Left cardiac atrium (tissue), 4 donors: Measurements from ENCODE around the gene SNRPD1. TPM values are rescaled to one million over a fixed set of nuclear protein-coding genes. Genes with fewer than 3 reads are reported as not detected.
"Not testable (repeated sequence)": the region's sequence is repeated elsewhere in the genome, so short reads cannot be mapped to it uniquely, and the experiment has no call there.

Experiments
- ATAC-seq, 2 donors: fragments of 200-7000 bp; cut with Tn5 transposase; one replicate each; pipeline ENCODE4 v1.9.1; 2020; ENCODE audit warnings: mild to moderate bottlenecking in 2 of 2, moderate library complexity in 2 of 2
- DNase-seq: peaks from one replicate; pipeline ENCODE4 v3.0.0-alpha.2; 2020
- intact Hi-C, 2 donors: fragments of 100-400 bp; cut with DNase I; formaldehyde crosslinking; loops; one replicate each; pipeline versions ENCODE4 v1.14.1 to v1.15.1; 2022 to 2023
- long read RNA-seq: library from polyadenylated mRNA; unstranded; transcript quantifications from one replicate; pipeline ENCODE4 v2.0.0, GENCODE V29; 2021
- total RNA-seq, 2 donors: library from RNA; stranded (reverse); fragmentation: NEBNext Ultra II Directional; extraction: Animal tissue kit (Norgen Biotek cat#: 25700); gene quantifications; one replicate each; pipeline ENCODE4 v1.2.1, GENCODE V29; 2021
- donor health status: DM: no; HTN: yes; CAD: no.
- donor health status: DM: no; HTN: yes; CAD: no; lungs with severe emphysema.
- donor health status: DM: yes; HTN: yes; CAD: no.
- donor health status: Dilated cardiomyopathy.

Gene SNRPD1
- total RNA-seq = 10 to 100 TPM; 21.2 to 36.9 TPM
- long read RNA-seq, full-length matches to known transcripts = 12 of 13 reads
- long read RNA-seq, partial matches to known transcripts = 0 of 13 reads
- long read RNA-seq, other reads (novel, unspliced or antisense) = 1 of 13 reads

GRCh38 chr18:21612125-21613039 is at the start of gene SNRPD1:
Gene SNRPD1, plus strand, starts transcription at chr18:21612314. Its CDS starts 116 bp downstream, at chr18:21612430.
- ATAC-seq (peak; percentile 99 to 100), DNase-seq (peak; percentile 93)
- intact Hi-C loops = no loop called here

GRCh38 chr18:21571772-21572171 is 40.3 kb upstream of the SNRPD1 start:
- intact Hi-C loops = no loop called here

GRCh38 chr18:21575656-21576055 is 36.5 kb upstream of the SNRPD1 start:
- DNase-seq (no peak), ATAC-seq (no peak)
- intact Hi-C loops = no loop called here

More at GRCh38 chr18:21571772-21572171, 40.3 kb upstream of the SNRPD1 start:
- DNase-seq = no peak
- ATAC-seq = no peak

- no peak for DNase-seq
- intact Hi-C loops = no loop called here
- no peak for ATAC-seq
Observed at GRCh38 chr18:21584391-21584790, 27.7 kb upstream of the SNRPD1 start.

GRCh38 chr18:21592361-21592760 is 19.8 kb upstream of the SNRPD1 start:
- intact Hi-C loops, ATAC-seq, DNase-seq: not testable (repeated sequence)

- ATAC-seq = no peak
- intact Hi-C loops = no loop called here
- no peak for DNase-seq
Observed at GRCh38 chr18:21593540-21594257, 18.4 kb upstream of the SNRPD1 start.

GRCh38 chr18:21597620-21598019 is 14.5 kb upstream of the SNRPD1 start:
- ATAC-seq = no peak
- no peak for DNase-seq
- intact Hi-C loops = no loop called here

GRCh38 chr18:21598726-21599584 is 13.2 kb upstream of the SNRPD1 start:
- ATAC-seq (no peak), DNase-seq (no peak)
- intact Hi-C loops = no loop called here

GRCh38 chr18:21599585-21600525 is 12.3 kb upstream of the SNRPD1 start:
- intact Hi-C loops = loop anchor here in 1 of 2 donors (10.0 kb wide), 1 partner anchor 105 kb away; the partner anchor contains the start of gene ABHD3
- ATAC-seq = peak; percentile 69 to 76
- DNase-seq = peak; percentile 65

GRCh38 chr18:21600526-21601410 is 11.3 kb upstream of the SNRPD1 start, which contains the start of gene ESCO1:
Gene ESCO1, minus strand, starts transcription at chr18:21600704. Its CDS starts 25,861 bp downstream, at chr18:21574843.
- intact Hi-C loops = loop anchor here in 1 of 2 donors (10.0 kb wide), 1 partner anchor 104 kb away; the partner anchor contains the start of gene ABHD3
- DNase-seq (peak; percentile 97), ATAC-seq (peak; percentile 94 to 96)

GRCh38 chr18:21602299-21602587 is 9.9 kb upstream of the SNRPD1 start:
- no peak for ATAC-seq
- intact Hi-C loops = loop anchor here in 1 of 2 donors (10.0 kb wide), 1 partner anchor 103 kb away; the partner anchor contains the start of gene ABHD3
- no peak for DNase-seq

- ATAC-seq (no peak), DNase-seq (no peak)
- intact Hi-C loops = loop anchor here in 1 of 2 donors (10.0 kb wide), 1 partner anchor 100 kb away; the partner anchor contains the start of gene ABHD3
Observed at GRCh38 chr18:21604671-21605070, 7.4 kb upstream of the SNRPD1 start.

- ATAC-seq = no peak
- no peak for DNase-seq
- intact Hi-C loops = loop anchor here in 1 of 2 donors (10.0 kb wide), 1 partner anchor 100 kb away; the partner anchor contains the start of gene ABHD3
Observed at GRCh38 chr18:21605213-21605612, 6.9 kb upstream of the SNRPD1 start.

- intact Hi-C loops, ATAC-seq, DNase-seq: not testable (repeated sequence)
Observed at GRCh38 chr18:21611401-21612124, 551 bp upstream of the SNRPD1 start.

- not testable (repeated sequence) for DNase-seq, ATAC-seq
Observed at GRCh38 chr18:21621640-21622039, 9.5 kb downstream of the SNRPD1 start.

More at GRCh38 chr18:21621640-21622039, 9.5 kb downstream of the SNRPD1 start:
- intact Hi-C loops = not testable (repeated sequence)
